CD8-positive, alpha-beta memory T cell (primary cell): ENCODE results near the gene SLC45A1. TPM values are rescaled to one million over a fixed set of nuclear protein-coding genes. Genes with fewer than 3 reads are reported as not detected.
A peak's percentile ranks its signal among the peaks of the same experiment; 100 is the strongest.

ENCODE experiments used
- CTCF ChIA-PET: fragments of 350-600 bp; sonication (Branson Sonifier 250); formaldehyde crosslinking; loops from one replicate; lab custom pipeline; 2021; ENCODE audit warnings: antibody characterized with exemption; lab: Charles Lee
- POLR2A ChIA-PET: fragments of 350-600 bp; sonication (Branson Sonifier 250); formaldehyde crosslinking; loops from one replicate; lab custom pipeline; 2021; ENCODE audit warnings: antibody characterized with exemption; lab: Charles Lee
- DNase-seq, 5 donors: peaks; one replicate each; pipeline versions ENCODE4 v3.0.0 to v3.0.0-alpha.2; 2020 to 2022; ENCODE audit warnings: mixed read lengths in 1 of 5
- H3K27ac ChIP-seq: one replicate; pipeline ENCODE4 v1.7.0; 2013; ENCODE audit warnings: low read depth, mild to moderate bottlenecking, low read length, moderate library complexity
- H3K27me3 ChIP-seq: 2 replicates; pipeline ENCODE4 v1.7.0; 2013; ENCODE audit warnings: low read length, mild to moderate bottlenecking; ENCODE audit not compliant: insufficient read depth, poor library complexity, severe bottlenecking
- H3K36me3 ChIP-seq: 2 replicates; pipeline ENCODE4 v1.7.0; 2013; ENCODE audit warnings: mild to moderate bottlenecking, low read length, moderate library complexity; ENCODE audit not compliant: insufficient read depth
- H3K4me1 ChIP-seq: 2 replicates; pipeline ENCODE4 v1.7.0; 2013; ENCODE audit warnings: mild to moderate bottlenecking, low read length, moderate library complexity; ENCODE audit not compliant: insufficient read depth
- H3K4me3 ChIP-seq: 2 replicates; pipeline ENCODE4 v1.7.0; 2013; ENCODE audit warnings: mild to moderate bottlenecking, low read length
- H3K9me3 ChIP-seq: 2 replicates; pipeline ENCODE4 v1.7.0; 2013; ENCODE audit warnings: mild to moderate bottlenecking, low read length
- H3K27ac Mint-ChIP-seq, 8 donors: one replicate each; pipeline ENCODE4 v1.8.0; 2020 to 2021; ENCODE audit warnings: mixed read lengths in 8 of 8, mild to moderate bottlenecking in 6 of 8, inconsistent platforms in 3 of 8, moderate library complexity in 3 of 8
- H3K27me3 Mint-ChIP-seq, 2 donors: one replicate each; pipeline ENCODE4 v1.8.0; 2020 to 2021; ENCODE audit warnings: mixed read lengths in 2 of 2, mild to moderate bottlenecking in 1 of 2, moderate library complexity in 1 of 2
- H3K36me3 Mint-ChIP-seq, 3 donors: one replicate each; pipeline ENCODE4 v1.8.0; 2020 to 2021; ENCODE audit warnings: mixed read lengths in 3 of 3, inconsistent platforms in 1 of 3, mild to moderate bottlenecking in 1 of 3
- H3K4me1 Mint-ChIP-seq, 3 donors: one replicate each; pipeline ENCODE4 v1.8.0; 2020 to 2021; ENCODE audit warnings: mixed read lengths in 3 of 3, inconsistent platforms in 1 of 3, mild to moderate bottlenecking in 1 of 3
- H3K4me3 Mint-ChIP-seq, 7 donors: one replicate each; pipeline ENCODE4 v1.8.0; 2020 to 2021; ENCODE audit warnings: mixed read lengths in 7 of 7, mild to moderate bottlenecking in 6 of 7, moderate library complexity in 4 of 7, inconsistent platforms in 2 of 7
- H3K9me3 Mint-ChIP-seq, 5 donors: one replicate each; pipeline ENCODE4 v1.8.0; 2020 to 2022; ENCODE audit warnings: mixed read lengths in 5 of 5, mild to moderate bottlenecking in 3 of 5, moderate library complexity in 2 of 5, inconsistent platforms in 1 of 5
- polyA plus RNA-seq: library from polyadenylated mRNA; unstranded; fragments of 300-500 nt; fragmentation: Illumina TruSeq; gene quantifications from one replicate; pipeline ENCODE4 v1.2.3, GENCODE V29; 2021
- total RNA-seq, 2 experiments: library from RNA; stranded (reverse); gene quantifications; one replicate each; pipeline ENCODE4 v1.2.3, GENCODE V29; 2021

SLC45A1 gene
- total and polyA plus RNA-seq, 3 experiments from 2014 or later: 0.31 to 0.70 (median 0.58) TPM

GRCh38 chr1:8325771-8326170, 7.9 kb downstream of the SLC45A1 start:
- CTCF ChIA-PET: no interaction called here
- no peaks in the 10 kb centered on the region for H3K27me3 ChIP-seq

GRCh38 chr1:8326265-8326664, 8.4 kb downstream of the SLC45A1 start:
- DNase-seq: no peak
- no peak overlapping the region for H3K27ac Mint-ChIP-seq
- POLR2A ChIA-PET: no interaction called here

More at GRCh38 chr1:8325771-8326170, 7.9 kb downstream of the SLC45A1 start:
- POLR2A ChIA-PET: no interaction called here
- DNase-seq: no peak
- no peak overlapping the region for H3K4me3 Mint-ChIP-seq
- no peaks in the 10 kb centered on the region for H3K36me3 ChIP-seq
- H3K4me1 ChIP-seq: no peaks in the 10 kb centered on the region
- H3K4me1 Mint-ChIP-seq: no peaks in the 10 kb centered on the region
- no peak overlapping the region for H3K27ac ChIP-seq
- no peak overlapping the region for H3K4me3 ChIP-seq
- no peaks in the 10 kb centered on the region for H3K9me3 ChIP-seq
- peaks cover 0 to 5% (median 3%) of the 10 kb centered on the region in 3 donors for H3K36me3 Mint-ChIP-seq
- peaks cover 0 to 1% of the 10 kb centered on the region in 2 donors for H3K27me3 Mint-ChIP-seq
- H3K9me3 Mint-ChIP-seq: peaks cover 0 to 1% (median 0%) of the 10 kb centered on the region in 5 donors
- no peak overlapping the region for H3K27ac Mint-ChIP-seq

GRCh38 chr1:8328271-8328670, 10.4 kb downstream of the SLC45A1 start:
- H3K36me3 ChIP-seq: no peaks in the 10 kb centered on the region
- ChIA-PET POLR2A (no interaction called here), CTCF (no interaction called here)
- H3K4me1 ChIP-seq: no peaks in the 10 kb centered on the region
- Mint-ChIP-seq H3K9me3 (no peaks in the 10 kb centered on the region), H3K27me3 (no peaks in the 10 kb centered on the region), H3K36me3 (peaks cover 0 to 5% (median 0%) of the 10 kb centered on the region in 3 donors), H3K4me1 (no peaks in the 10 kb centered on the region), H3K27ac (peak overlapping the region in 1 of 8 donors; percentile 74), H3K4me3 (no peak overlapping the region)
- H3K27ac ChIP-seq: no peak overlapping the region
- no peaks in the 10 kb centered on the region for H3K27me3 ChIP-seq
- no peak overlapping the region for H3K4me3 ChIP-seq
- H3K9me3 ChIP-seq: no peaks in the 10 kb centered on the region
- no peak for DNase-seq

More at GRCh38 chr1:8326265-8326664, 8.4 kb downstream of the SLC45A1 start:
- Mint-ChIP-seq H3K36me3 (peaks cover 0 to 5% (median 3%) of the 10 kb centered on the region in 3 donors), H3K4me1 (no peaks in the 10 kb centered on the region), H3K9me3 (peaks cover 0 to 1% (median 0%) of the 10 kb centered on the region in 5 donors), H3K4me3 (no peak overlapping the region), H3K27me3 (peaks cover 0 to 1% of the 10 kb centered on the region in 2 donors)
- Histone ChIP-seq H3K9me3 (no peaks in the 10 kb centered on the region), H3K36me3 (no peaks in the 10 kb centered on the region), H3K27ac (no peak overlapping the region), H3K4me3 (no peak overlapping the region), H3K4me1 (no peaks in the 10 kb centered on the region), H3K27me3 (no peaks in the 10 kb centered on the region)
- CTCF ChIA-PET: no interaction called here

GRCh38 chr1:8329439-8329838, 11.5 kb downstream of the SLC45A1 start:
- H3K4me3 ChIP-seq: no peak overlapping the region
- ChIA-PET POLR2A (no interaction called here), CTCF (no interaction called here)
- H3K9me3 ChIP-seq: no peaks in the 10 kb centered on the region
- Mint-ChIP-seq H3K27ac (no peak overlapping the region), H3K36me3 (peaks cover 0 to 7% (median 0%) of the 10 kb centered on the region in 3 donors), H3K27me3 (no peaks in the 10 kb centered on the region), H3K4me1 (no peaks in the 10 kb centered on the region), H3K9me3 (no peaks in the 10 kb centered on the region), H3K4me3 (peak overlapping the region in 1 of 7 donors; percentile 3)
- no peaks in the 10 kb centered on the region for H3K4me1 ChIP-seq
- H3K27me3 ChIP-seq: no peaks in the 10 kb centered on the region
- no peak for DNase-seq
- no peaks in the 10 kb centered on the region for H3K36me3 ChIP-seq
- H3K27ac ChIP-seq: no peak overlapping the region

- H3K36me3 Mint-ChIP-seq: peaks cover 0 to 7% (median 0%) of the 10 kb centered on the region in 3 donors
- no peak overlapping the region for H3K27ac Mint-ChIP-seq
- no peaks in the 10 kb centered on the region for H3K9me3 Mint-ChIP-seq
- no peaks in the 10 kb centered on the region for H3K4me1 ChIP-seq
- H3K36me3 ChIP-seq: no peaks in the 10 kb centered on the region
- no peaks in the 10 kb centered on the region for H3K4me1 Mint-ChIP-seq
- no peaks in the 10 kb centered on the region for H3K9me3 ChIP-seq
- no peaks in the 10 kb centered on the region for H3K27me3 ChIP-seq
- H3K27me3 Mint-ChIP-seq: no peaks in the 10 kb centered on the region
- no peak for DNase-seq
- no peak overlapping the region for H3K27ac ChIP-seq
- no peak overlapping the region for H3K4me3 ChIP-seq
- ChIA-PET CTCF (no interaction called here), POLR2A (no interaction called here)
- no peak overlapping the region for H3K4me3 Mint-ChIP-seq
Measured at GRCh38 chr1:8329858-8330257, 11.9 kb downstream of the SLC45A1 start.

- Histone ChIP-seq H3K27ac (no peak overlapping the region), H3K27me3 (no peaks in the 10 kb centered on the region), H3K4me1 (no peaks in the 10 kb centered on the region), H3K36me3 (no peaks in the 10 kb centered on the region), H3K4me3 (no peak overlapping the region), H3K9me3 (no peaks in the 10 kb centered on the region)
- H3K9me3 Mint-ChIP-seq: no peaks in the 10 kb centered on the region
- no peak overlapping the region for H3K4me3 Mint-ChIP-seq
- DNase-seq: no peak
- POLR2A ChIA-PET: no interaction called here
- H3K4me1 Mint-ChIP-seq: no peaks in the 10 kb centered on the region
- H3K27me3 Mint-ChIP-seq: no peaks in the 10 kb centered on the region
- no peak overlapping the region for H3K27ac Mint-ChIP-seq
- CTCF ChIA-PET: no interaction called here
- peaks cover 0 to 7% (median 0%) of the 10 kb centered on the region in 3 donors for H3K36me3 Mint-ChIP-seq
Measured at GRCh38 chr1:8330271-8331125, 12.6 kb downstream of the SLC45A1 start.

GRCh38 chr1:8332806-8333205, 14.9 kb downstream of the SLC45A1 start:
- Histone ChIP-seq H3K27ac (no peak overlapping the region), H3K27me3 (no peaks in the 10 kb centered on the region), H3K9me3 (no peaks in the 10 kb centered on the region), H3K4me3 (no peak overlapping the region), H3K4me1 (no peaks in the 10 kb centered on the region), H3K36me3 (no peaks in the 10 kb centered on the region)
- ChIA-PET POLR2A (no interaction called here), CTCF (no interaction called here)
- no peak for DNase-seq
- Mint-ChIP-seq H3K36me3 (peaks cover 0 to 4% (median 3%) of the 10 kb centered on the region in 3 donors), H3K4me1 (no peaks in the 10 kb centered on the region), H3K27me3 (no peaks in the 10 kb centered on the region), H3K4me3 (no peak overlapping the region), H3K27ac (no peak overlapping the region), H3K9me3 (peaks cover 0 to 3% (median 0%) of the 10 kb centered on the region in 5 donors)

- no peak overlapping the region for H3K4me3 Mint-ChIP-seq
- H3K9me3 ChIP-seq: no peaks in the 10 kb centered on the region
- H3K9me3 Mint-ChIP-seq: peaks cover 0 to 3% (median 0%) of the 10 kb centered on the region in 5 donors
- H3K36me3 ChIP-seq: no peaks in the 10 kb centered on the region
- H3K36me3 Mint-ChIP-seq: peaks cover 0 to 4% (median 3%) of the 10 kb centered on the region in 3 donors
- no peak overlapping the region for H3K27ac ChIP-seq
- no peak for DNase-seq
- ChIA-PET CTCF (no interaction called here), POLR2A (no interaction called here)
- no peaks in the 10 kb centered on the region for H3K27me3 Mint-ChIP-seq
- no peaks in the 10 kb centered on the region for H3K4me1 Mint-ChIP-seq
- no peaks in the 10 kb centered on the region for H3K27me3 ChIP-seq
- H3K27ac Mint-ChIP-seq: no peak overlapping the region
- no peaks in the 10 kb centered on the region for H3K4me1 ChIP-seq
- H3K4me3 ChIP-seq: no peak overlapping the region
Measured at GRCh38 chr1:8333246-8333987, 15.5 kb downstream of the SLC45A1 start.
